HG02981 (cell line): ENCODE measurements around the gene BEX2.
"Not testable (repeated sequence)": the region's sequence is repeated elsewhere in the genome, so short reads cannot be mapped to it uniquely, and the experiment has no call there.

Experiments
- ATAC-seq: cut with Tn5 transposase; IDR thresholded peaks from one replicate; pipeline ENCODE4 v1.9.1; 2021; ENCODE audit warnings: mild to moderate bottlenecking, moderate library complexity; ENCODE audit not compliant: unreplicated experiment

The BEX2 gene

GRCh38 chrX:103310555-103311398, at the start of gene BEX2:
TSS of gene BEX2 (minus strand) at chrX:103310990. CDS start at chrX:103309976, 1,014 bp downstream.
- ATAC-seq, result peak; percentile 99

- no peak for ATAC-seq
Observed at GRCh38 chrX:103360092-103360491, 49.3 kb upstream of the BEX2 start.

- not testable (repeated sequence) for ATAC-seq
Observed at GRCh38 chrX:103359605-103360004, 48.8 kb upstream of the BEX2 start.

- ATAC-seq, result no peak
Observed at GRCh38 chrX:103357871-103358270, 47.1 kb upstream of the BEX2 start.

GRCh38 chrX:103356858-103357257, 46.1 kb upstream of the BEX2 start:
- no peak for ATAC-seq

- ATAC-seq, result no peak
Observed at GRCh38 chrX:103356130-103356798, 45.5 kb upstream of the BEX2 start, which contains the start of gene TCEAL9. TSS of gene TCEAL9 (plus strand) at chrX:103356506. CDS start at chrX:103357685, 1,179 bp downstream.

- no peak for ATAC-seq
Observed at GRCh38 chrX:103347682-103348397, 37.0 kb upstream of the BEX2 start.

- no peak for ATAC-seq
Observed at GRCh38 chrX:103344606-103345005, 33.8 kb upstream of the BEX2 start.

- ATAC-seq, result peak; percentile 47
Observed at GRCh38 chrX:103343105-103343504, 32.3 kb upstream of the BEX2 start.

GRCh38 chrX:103338663-103339062, 27.9 kb upstream of the BEX2 start:
- ATAC-seq, result no peak

GRCh38 chrX:103330681-103331288, 20.0 kb upstream of the BEX2 start:
- ATAC-seq, result no peak

GRCh38 chrX:103329991-103330390, 19.2 kb upstream of the BEX2 start, which contains the start of gene TCEAL7:
TSS of gene TCEAL7 (plus strand) at chrX:103330239. CDS start at chrX:103331404, 1,165 bp downstream.
- no peak for ATAC-seq

GRCh38 chrX:103311399-103311780, 600 bp upstream of the BEX2 start:
- ATAC-seq, result no peak

GRCh38 chrX:103309860-103310554, 783 bp downstream of the BEX2 start:
- no peak for ATAC-seq

- ATAC-seq, result not testable (repeated sequence)
Observed at GRCh38 chrX:103305666-103306065, 5.1 kb downstream of the BEX2 start.

- no peak for ATAC-seq
Observed at GRCh38 chrX:103304705-103305104, 6.1 kb downstream of the BEX2 start.

- no peak for ATAC-seq
Observed at GRCh38 chrX:103293118-103293517, 17.7 kb downstream of the BEX2 start.

GRCh38 chrX:103279624-103280023, 31.2 kb downstream of the BEX2 start:
- no peak for ATAC-seq

- no peak for ATAC-seq
Observed at GRCh38 chrX:103276581-103277002, 34.2 kb downstream of the BEX2 start, which contains the start of gene TCEAL5. TSS of gene TCEAL5 (minus strand) at chrX:103276750. CDS start at chrX:103274563, 2,187 bp downstream.

- no peak for ATAC-seq
Observed at GRCh38 chrX:103275947-103276567, 34.7 kb downstream of the BEX2 start.
